ENCODE results near the gene APBB1IP.

APBB1IP gene

DNA sequence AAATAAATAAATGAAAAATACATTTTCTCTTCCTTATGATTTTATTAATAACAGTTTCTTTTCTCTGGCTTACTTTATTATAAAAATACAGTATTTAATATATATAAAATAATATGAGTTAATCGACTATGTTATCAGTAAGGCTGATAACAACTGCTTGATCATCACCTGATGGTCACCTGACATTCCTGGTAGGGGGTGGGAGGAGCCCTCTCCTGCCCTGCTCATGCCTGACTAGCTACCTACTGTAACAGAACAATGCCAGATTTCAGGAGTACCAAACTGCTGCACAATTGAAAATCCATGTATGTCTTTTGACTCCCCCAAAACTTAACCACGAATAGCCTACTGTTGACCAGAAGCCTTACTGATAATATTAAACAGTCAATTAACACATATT lies 1.3 kb upstream of the APBB1IP start:
- H3K27ac ChIP-seq (replicated peaks), result peak overlapping the region; percentile 99
- DNase-seq (ENCODE audit: low read depth in 1 of 2, low spot score in 1 of 2), result no peak
- H3K27me3 ChIP-seq (ENCODE audit: insufficient read depth, poor library complexity, severe bottlenecking), result no peaks in the 10 kb centered on the region
- no peak for TF ChIP-seq GABPA (IDR thresholded peaks at IDR 0.05; ENCODE audit: low read depth)
- TF ChIP-seq SPI1 (IDR thresholded peaks at IDR 0.05; ENCODE audit: borderline replicate concordance, low read depth), result no peak
- TF ChIP-seq POLR2AphosphoS5 (IDR thresholded peaks at IDR 0.05; ENCODE audit: low read depth), result no peak
- TF ChIP-seq, protein P1, sequence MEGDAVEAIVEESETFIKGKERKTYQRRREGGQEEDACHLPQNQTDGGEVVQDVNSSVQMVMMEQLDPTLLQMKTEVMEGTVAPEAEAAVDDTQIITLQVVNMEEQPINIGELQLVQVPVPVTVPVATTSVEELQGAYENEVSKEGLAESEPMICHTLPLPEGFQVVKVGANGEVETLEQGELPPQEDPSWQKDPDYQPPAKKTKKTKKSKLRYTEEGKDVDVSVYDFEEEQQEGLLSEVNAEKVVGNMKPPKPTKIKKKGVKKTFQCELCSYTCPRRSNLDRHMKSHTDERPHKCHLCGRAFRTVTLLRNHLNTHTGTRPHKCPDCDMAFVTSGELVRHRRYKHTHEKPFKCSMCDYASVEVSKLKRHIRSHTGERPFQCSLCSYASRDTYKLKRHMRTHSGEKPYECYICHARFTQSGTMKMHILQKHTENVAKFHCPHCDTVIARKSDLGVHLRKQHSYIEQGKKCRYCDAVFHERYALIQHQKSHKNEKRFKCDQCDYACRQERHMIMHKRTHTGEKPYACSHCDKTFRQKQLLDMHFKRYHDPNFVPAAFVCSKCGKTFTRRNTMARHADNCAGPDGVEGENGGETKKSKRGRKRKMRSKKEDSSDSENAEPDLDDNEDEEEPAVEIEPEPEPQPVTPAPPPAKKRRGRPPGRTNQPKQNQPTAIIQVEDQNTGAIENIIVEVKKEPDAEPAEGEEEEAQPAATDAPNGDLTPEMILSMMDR (IDR thresholded peaks at IDR 0.05; ENCODE audit: insufficient read depth, low read length), result no peak
- TF ChIP-seq, protein P2, sequence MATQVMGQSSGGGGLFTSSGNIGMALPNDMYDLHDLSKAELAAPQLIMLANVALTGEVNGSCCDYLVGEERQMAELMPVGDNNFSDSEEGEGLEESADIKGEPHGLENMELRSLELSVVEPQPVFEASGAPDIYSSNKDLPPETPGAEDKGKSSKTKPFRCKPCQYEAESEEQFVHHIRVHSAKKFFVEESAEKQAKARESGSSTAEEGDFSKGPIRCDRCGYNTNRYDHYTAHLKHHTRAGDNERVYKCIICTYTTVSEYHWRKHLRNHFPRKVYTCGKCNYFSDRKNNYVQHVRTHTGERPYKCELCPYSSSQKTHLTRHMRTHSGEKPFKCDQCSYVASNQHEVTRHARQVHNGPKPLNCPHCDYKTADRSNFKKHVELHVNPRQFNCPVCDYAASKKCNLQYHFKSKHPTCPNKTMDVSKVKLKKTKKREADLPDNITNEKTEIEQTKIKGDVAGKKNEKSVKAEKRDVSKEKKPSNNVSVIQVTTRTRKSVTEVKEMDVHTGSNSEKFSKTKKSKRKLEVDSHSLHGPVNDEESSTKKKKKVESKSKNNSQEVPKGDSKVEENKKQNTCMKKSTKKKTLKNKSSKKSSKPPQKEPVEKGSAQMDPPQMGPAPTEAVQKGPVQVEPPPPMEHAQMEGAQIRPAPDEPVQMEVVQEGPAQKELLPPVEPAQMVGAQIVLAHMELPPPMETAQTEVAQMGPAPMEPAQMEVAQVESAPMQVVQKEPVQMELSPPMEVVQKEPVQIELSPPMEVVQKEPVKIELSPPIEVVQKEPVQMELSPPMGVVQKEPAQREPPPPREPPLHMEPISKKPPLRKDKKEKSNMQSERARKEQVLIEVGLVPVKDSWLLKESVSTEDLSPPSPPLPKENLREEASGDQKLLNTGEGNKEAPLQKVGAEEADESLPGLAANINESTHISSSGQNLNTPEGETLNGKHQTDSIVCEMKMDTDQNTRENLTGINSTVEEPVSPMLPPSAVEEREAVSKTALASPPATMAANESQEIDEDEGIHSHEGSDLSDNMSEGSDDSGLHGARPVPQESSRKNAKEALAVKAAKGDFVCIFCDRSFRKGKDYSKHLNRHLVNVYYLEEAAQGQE (IDR thresholded peaks at IDR 0.05; ENCODE audit: insufficient replicate concordance, low read depth), result no peak
- H3K4me3 ChIP-seq (replicated peaks; ENCODE audit: insufficient read depth, low read length), result no peak overlapping the region

DNA sequence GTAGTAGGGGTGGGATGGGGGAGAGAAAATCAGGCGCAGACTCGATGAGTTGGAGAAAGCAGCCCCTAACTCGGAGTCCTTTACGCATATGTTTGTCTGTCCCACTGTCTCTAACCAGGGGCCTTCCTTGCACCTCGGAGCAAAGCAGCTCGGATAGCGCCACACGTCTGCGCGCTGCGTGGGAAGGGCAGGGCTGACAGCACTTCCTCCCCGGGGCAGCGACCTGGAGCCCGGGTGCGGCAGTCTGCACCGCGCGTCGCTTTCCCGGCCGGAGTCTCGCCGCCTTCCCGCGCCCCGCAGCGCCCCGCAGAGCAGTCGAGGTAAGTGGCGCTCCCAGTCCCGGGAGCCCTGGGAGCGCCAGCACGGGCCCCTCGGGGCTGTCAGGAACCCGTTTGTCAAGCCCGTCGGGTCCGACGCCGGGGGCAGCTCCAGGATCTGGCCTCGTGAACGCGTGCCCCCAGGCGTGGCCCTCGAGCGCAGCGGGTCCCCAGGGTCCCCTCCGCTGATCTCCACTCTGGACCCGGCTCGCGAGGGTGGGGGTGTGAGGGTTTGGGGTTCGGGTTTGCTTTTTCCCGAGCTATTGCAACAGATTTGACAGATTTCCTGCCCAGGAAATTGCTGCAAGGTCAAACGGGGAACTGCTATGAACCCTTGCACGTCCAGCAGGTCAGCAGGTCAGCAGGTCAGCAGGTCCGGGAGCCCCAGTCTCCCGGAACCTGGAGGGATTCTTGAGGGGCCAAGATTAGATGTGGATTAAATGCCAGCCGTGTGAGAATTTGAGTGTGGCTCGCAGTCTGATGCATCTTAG lies 597 bp downstream of the APBB1IP start:
- TF ChIP-seq POLR2AphosphoS5 (IDR thresholded peaks at IDR 0.05; ENCODE audit: low read depth), result no peak
- TF ChIP-seq, protein P2 (IDR thresholded peaks at IDR 0.05; ENCODE audit: insufficient replicate concordance, low read depth), result no peak
- TF ChIP-seq SPI1 (IDR thresholded peaks at IDR 0.05; ENCODE audit: borderline replicate concordance, low read depth), result peak; percentile 84
- TF ChIP-seq GABPA (IDR thresholded peaks at IDR 0.05; ENCODE audit: low read depth), result no peak
- TF ChIP-seq, protein P1 (IDR thresholded peaks at IDR 0.05; ENCODE audit: insufficient read depth, low read length), result no peak
- Histone ChIP-seq H3K27me3 (ENCODE audit: insufficient read depth, poor library complexity, severe bottlenecking) (no peaks in the 10 kb centered on the region), H3K27ac (replicated peaks) (peak overlapping the region; percentile 99), H3K4me3 (replicated peaks; ENCODE audit: insufficient read depth, low read length) (peak overlapping the region; percentile 51)
- peak in 1 of 2 experiments; percentile 66 for DNase-seq (ENCODE audit: low read depth in 1 of 2, low spot score in 1 of 2)

DNA sequence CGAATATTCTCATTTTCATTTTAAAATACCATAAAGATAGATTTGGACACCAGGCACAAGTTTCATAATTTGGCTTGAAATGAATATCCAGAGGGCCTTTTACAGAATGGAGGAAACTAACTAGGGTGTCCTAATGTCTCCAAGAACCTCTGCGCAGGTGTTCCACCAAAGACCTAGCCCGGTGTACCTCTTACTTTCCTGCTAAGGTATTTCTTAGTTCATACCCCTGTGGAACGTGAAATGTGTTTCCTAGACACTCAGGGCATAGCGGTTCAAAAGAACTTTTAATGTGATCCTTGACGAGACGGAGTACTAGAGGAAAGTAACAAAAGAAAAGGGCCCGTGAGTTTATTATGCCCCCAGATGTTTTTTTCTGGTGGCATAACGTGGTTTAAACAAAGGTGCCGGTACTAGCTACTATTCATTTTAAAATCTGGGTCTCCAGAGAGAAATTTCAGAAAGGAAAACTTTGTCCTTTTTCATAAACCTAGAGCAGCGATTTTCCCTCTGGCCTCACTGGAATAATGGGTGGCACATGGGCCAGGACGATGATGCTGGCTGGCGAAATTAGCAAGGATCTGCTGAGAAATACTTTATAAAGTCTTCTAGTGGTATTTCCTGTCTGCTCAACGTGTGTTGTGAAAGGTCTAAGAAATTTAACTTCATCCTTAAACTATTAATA lies 1.4 kb downstream of the APBB1IP start:
- Histone ChIP-seq H3K27ac (replicated peaks) (peak overlapping the region; percentile 99), H3K27me3 (ENCODE audit: insufficient read depth, poor library complexity, severe bottlenecking) (no peaks in the 10 kb centered on the region), H3K4me3 (replicated peaks; ENCODE audit: insufficient read depth, low read length) (peak overlapping the region; percentile 51)
- no peak for DNase-seq (ENCODE audit: low read depth in 1 of 2, low spot score in 1 of 2)
- TF ChIP-seq POLR2AphosphoS5 (IDR thresholded peaks at IDR 0.05; ENCODE audit: low read depth), result no peak
- no peak for TF ChIP-seq GABPA (IDR thresholded peaks at IDR 0.05; ENCODE audit: low read depth)
- TF ChIP-seq SPI1 (IDR thresholded peaks at IDR 0.05; ENCODE audit: borderline replicate concordance, low read depth), result no peak
- TF ChIP-seq, protein P1 (IDR thresholded peaks at IDR 0.05; ENCODE audit: insufficient read depth, low read length), result no peak
- TF ChIP-seq, protein P2 (IDR thresholded peaks at IDR 0.05; ENCODE audit: insufficient replicate concordance, low read depth), result no peak
